ENCODE results near the gene UBR3.
A peak's percentile ranks its signal among the peaks of the same experiment; 100 is the strongest.

Gene UBR3

GRCh38 chr2:170013802-170014551, 186.7 kb downstream of the UBR3 start:
- no peak for FAIRE-seq

- no peak for FAIRE-seq
Observed at GRCh38 chr2:170014769-170015168, 187.5 kb downstream of the UBR3 start.

- FAIRE-seq: peak; percentile 8
Observed at GRCh38 chr2:170017860-170018532, 190.7 kb downstream of the UBR3 start.

GRCh38 chr2:170019060-170019805, 192.0 kb downstream of the UBR3 start:
- FAIRE-seq: no peak

- no peak for FAIRE-seq
Observed at GRCh38 chr2:170020777-170021176, 193.5 kb downstream of the UBR3 start.

- no peak for FAIRE-seq
Observed at GRCh38 chr2:170022692-170023091, 195.4 kb downstream of the UBR3 start.

- no peak for FAIRE-seq
Observed at GRCh38 chr2:170024721-170025120, 197.5 kb downstream of the UBR3 start.

GRCh38 chr2:170025223-170025622, 198.0 kb downstream of the UBR3 start:
- no peak for FAIRE-seq

- no peak for FAIRE-seq
Observed at GRCh38 chr2:170026361-170026760, 199.1 kb downstream of the UBR3 start.

- FAIRE-seq: no peak
Observed at GRCh38 chr2:170029551-170029950, 202.3 kb downstream of the UBR3 start.

- FAIRE-seq: no peak
Observed at GRCh38 chr2:170030040-170030439, 202.8 kb downstream of the UBR3 start.

- no peak for FAIRE-seq
Observed at GRCh38 chr2:170031288-170031687, 204.0 kb downstream of the UBR3 start.

GRCh38 chr2:170034596-170034995, 207.3 kb downstream of the UBR3 start:
- no peak for FAIRE-seq

- FAIRE-seq: no peak
Observed at GRCh38 chr2:170038734-170039133, 211.5 kb downstream of the UBR3 start.

- FAIRE-seq: peak; percentile 79
Observed at GRCh38 chr2:170039401-170040172, 212.3 kb downstream of the UBR3 start.

GRCh38 chr2:170044751-170045478, 217.7 kb downstream of the UBR3 start:
- no peak for FAIRE-seq

GRCh38 chr2:170047331-170048065, 220.2 kb downstream of the UBR3 start:
- no peak for FAIRE-seq

- FAIRE-seq: no peak
Observed at GRCh38 chr2:170052151-170052550, 224.9 kb downstream of the UBR3 start.

- FAIRE-seq: no peak
Observed at GRCh38 chr2:170054997-170055396, 227.7 kb downstream of the UBR3 start.

- no peak for FAIRE-seq
Observed at GRCh38 chr2:170056900-170057299, 229.6 kb downstream of the UBR3 start.

GRCh38 chr2:170063456-170064235, 236.4 kb downstream of the UBR3 start:
- FAIRE-seq: no peak
